ENCODE measurements around the gene LCORL.

- TF ChIP-seq CTCF (IDR thresholded peaks at IDR 0.05 in 2 of 3, conservative IDR thresholded peaks at IDR 0.05 in 1 of 3; ENCODE audit: borderline replicate concordance in 1 of 3, insufficient read depth in 1 of 3, low read depth in 2 of 3, low read length in 2 of 3): no peak
- no peak for TF ChIP-seq SRF (IDR thresholded peaks at IDR 0.05; ENCODE audit: low read depth)
- TF ChIP-seq JUND (IDR thresholded peaks at IDR 0.05): no peak
- TF ChIP-seq CEBPB (IDR thresholded peaks at IDR 0.05; ENCODE audit: low read depth): no peak
- no peak for TF ChIP-seq POLR2A (IDR thresholded peaks at IDR 0.05; ENCODE audit: borderline replicate concordance, extremely low read depth, insufficient read depth, insufficient read length)
- no peak for TF ChIP-seq ZBTB33 (IDR thresholded peaks at IDR 0.05; ENCODE audit: extremely low read depth, insufficient replicate concordance, low read length)
Measured at GRCh38 chr4:17898553-17899055, 123.0 kb downstream of the LCORL start.

All from HCT116 (cell line).